Measurements from ENCODE around the gene USP31. TPM values are rescaled to one million over a fixed set of nuclear protein-coding genes. Genes with fewer than 3 reads are reported as not detected.
A peak's percentile ranks its signal among the peaks of the same experiment; 100 is the strongest.

Gene USP31
- total and polyA plus RNA-seq, 2 of the 8 experiments (the other 6 are each of a cell fraction or from before 2014, with no cell fraction given): 6.7 to 19.0 TPM

DNA sequence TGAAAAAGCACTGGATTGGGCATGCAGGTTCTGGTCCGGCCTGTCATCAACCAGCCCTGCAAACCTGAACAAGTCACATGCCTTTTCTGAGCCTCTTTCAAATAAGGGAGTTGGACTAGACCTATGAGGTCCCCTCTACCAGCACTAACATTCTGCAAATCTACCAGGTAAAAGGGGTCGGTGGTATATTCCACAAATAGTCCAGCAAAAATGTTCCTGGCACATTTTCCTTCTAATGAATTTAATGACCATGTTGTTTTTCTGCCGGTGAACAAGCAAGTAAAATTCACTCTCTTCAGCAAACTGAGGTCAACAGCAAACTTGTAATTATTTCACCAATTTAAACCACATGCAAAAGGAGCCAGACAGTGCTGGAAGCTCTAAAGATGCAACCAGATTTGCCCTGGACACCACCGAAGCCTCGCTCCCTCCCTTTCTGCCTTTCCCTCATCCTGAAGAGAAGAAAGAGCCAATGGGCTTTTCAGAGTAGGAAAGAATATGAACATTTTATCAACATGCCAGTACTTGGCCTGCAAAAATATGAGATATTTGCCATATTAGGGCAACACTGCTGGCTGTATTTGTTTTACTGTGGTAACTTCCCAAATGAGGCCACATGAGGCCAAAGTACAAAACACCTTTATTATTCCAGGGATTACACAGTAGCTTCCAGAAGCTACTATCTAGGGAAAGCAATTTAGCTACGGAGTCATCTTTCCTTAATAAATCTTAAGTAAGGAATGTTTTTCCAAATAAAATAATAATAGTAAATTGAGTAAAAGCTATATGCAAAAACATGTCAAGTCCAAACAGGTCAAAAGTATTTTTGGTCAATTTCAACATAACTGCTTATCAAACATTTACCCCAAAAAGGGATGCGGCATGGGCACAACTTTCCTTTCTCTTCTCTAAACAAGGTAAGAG, 45.0 kb downstream of the USP31 start:
- no peak overlapping the region for H2AFZ ChIP-seq (ENCODE audit: low read length)
- H4K91ac ChIP-seq (replicated peaks; ENCODE audit: insufficient read length, low read length): no peak overlapping the region
- peaks cover 0 to 15% of the 10 kb centered on the region in 2 experiments; a peak in 2 of 4 replicates for H3K79me2 ChIP-seq (ENCODE audit: control insufficient read depth in 1 of 2, insufficient read depth in 2 of 2, low read length in 2 of 2)
- H3K27me3 ChIP-seq (replicated peaks in 1 of 4; ENCODE audit: control insufficient read depth in 3 of 4, extremely low read depth in 1 of 4, insufficient read depth in 3 of 4, low read length in 3 of 4): no peaks in the 10 kb centered on the region
- H3K36me3 ChIP-seq (ENCODE audit: control insufficient read depth in 2 of 4, insufficient read depth in 4 of 4, low read length in 3 of 4): peaks cover 3 to 12% (median 7%) of the 10 kb centered on the region in 4 experiments; a peak in 4 of 8 replicates
- H3K23ac ChIP-seq (ENCODE audit: insufficient read length): no peak overlapping the region
- H3K79me1 ChIP-seq (ENCODE audit: low read depth, low read length): no peaks in the 10 kb centered on the region
- H3K27ac ChIP-seq (ENCODE audit: low read depth, low read length): no peak overlapping the region
- H3K23me2 ChIP-seq (ENCODE audit: low read depth, low read length): no peaks in the 10 kb centered on the region
- ChIA-PET CTCF (ENCODE audit: partially characterized antibody) (interaction anchor here (0.7 kb wide), 1 partner anchor 10 kb away, joined by 3 read pairs; no protein-coding TSS in a partner anchor), POLR2A (ENCODE audit: partially characterized antibody) (no interaction called here)
- no peaks in the 10 kb centered on the region for H3K9me3 ChIP-seq (ENCODE audit: insufficient read depth in 2 of 2, low read depth in 1 of 2, low read length in 1 of 2)
- no peak overlapping the region for H3K18ac ChIP-seq (ENCODE audit: extremely low read depth, low read length)
- H2BK5ac ChIP-seq (ENCODE audit: low read depth, low read length): no peak overlapping the region
- DNase-seq (ENCODE audit: low read depth in 1 of 2, low spot score in 2 of 2) (no peak), FAIRE-seq (no peak)
- H2BK12ac ChIP-seq (ENCODE audit: low read depth, low read length): no peak overlapping the region
- H4K8ac ChIP-seq (ENCODE audit: extremely low read depth, insufficient read depth, low read length): peak overlapping the region; percentile 72; the same call in 1 of the 2 replicates
- H2AK5ac ChIP-seq (ENCODE audit: low read depth, low read length): no peak overlapping the region
- no peak overlapping the region for H2BK120ac ChIP-seq (replicated peaks; ENCODE audit: low read depth, low read length)
- H3K4me1 ChIP-seq (replicated peaks in 1 of 4; ENCODE audit: control insufficient read depth in 3 of 4, insufficient read depth in 4 of 4, low read length in 3 of 4): peaks cover 0 to 2% (median 0%) of the 10 kb centered on the region in 4 experiments; a peak in 1 of 7 replicates
- no peak overlapping the region for H3K4ac ChIP-seq (replicated peaks; ENCODE audit: insufficient read length, low read depth, low read length)
- no peak overlapping the region for H3K56ac ChIP-seq (replicated peaks; ENCODE audit: insufficient read length, low read depth, low read length)
- no peak overlapping the region for H3K4me3 ChIP-seq (ENCODE audit: extremely low read depth in 1 of 4, insufficient read depth in 2 of 4, low read depth in 3 of 4, low read length in 4 of 4)
- no peak overlapping the region for H4K5ac ChIP-seq (ENCODE audit: insufficient read length, low read depth, low read length)
- no peak overlapping the region for H2BK20ac ChIP-seq (ENCODE audit: low read length)
- no peak overlapping the region for H3K4me2 ChIP-seq (ENCODE audit: insufficient read depth in 1 of 2, low read depth in 2 of 2, low read length in 2 of 2)
- H3K14ac ChIP-seq (ENCODE audit: insufficient read length): no peak overlapping the region
- H3K9ac ChIP-seq (replicated peaks in 1 of 4; ENCODE audit: extremely low read depth in 1 of 4, low read depth in 3 of 4, low read length in 3 of 4): no peak overlapping the region
- peaks cover 1 to 4% of the 10 kb centered on the region in 2 experiments for H4K20me1 ChIP-seq (replicated peaks in 1 of 2; ENCODE audit: control insufficient read depth in 1 of 2, insufficient read depth in 2 of 2, low read length in 2 of 2)
- WGBS, 2 experiments (ENCODE audit: extremely low coverage in 1 of 2, insufficient coverage in 1 of 2, insufficient read length in 1 of 2, insufficient replicate concordance in 2 of 2, low coverage in 1 of 2, low lambda C conversion rate in 2 of 2, missing lambda C conversion rate in 1 of 2): 89% methylated on average over 7 of the region's 7 CpGs; no CpG with 5 or more reads in 1 of the 2 experiments
- H2BK15ac ChIP-seq (ENCODE audit: low read length): no peak overlapping the region
- no peak for TF ChIP-seq EGR1 (IDR thresholded peaks at IDR 0.05; ENCODE audit: borderline replicate concordance, low read depth, low read length)
- TF ChIP-seq ZNF274 (IDR thresholded peaks at IDR 0.05; ENCODE audit: borderline replicate concordance, extremely low read depth, low read length): no peak
- TF ChIP-seq NANOG (IDR thresholded peaks at IDR 0.05; ENCODE audit: insufficient read depth, low read depth, low read length, poor library complexity, severe bottlenecking): no peak
- no peak for TF ChIP-seq SIX5 (IDR thresholded peaks at IDR 0.05; ENCODE audit: low read depth, low read length)
- TF ChIP-seq, protein P1, sequence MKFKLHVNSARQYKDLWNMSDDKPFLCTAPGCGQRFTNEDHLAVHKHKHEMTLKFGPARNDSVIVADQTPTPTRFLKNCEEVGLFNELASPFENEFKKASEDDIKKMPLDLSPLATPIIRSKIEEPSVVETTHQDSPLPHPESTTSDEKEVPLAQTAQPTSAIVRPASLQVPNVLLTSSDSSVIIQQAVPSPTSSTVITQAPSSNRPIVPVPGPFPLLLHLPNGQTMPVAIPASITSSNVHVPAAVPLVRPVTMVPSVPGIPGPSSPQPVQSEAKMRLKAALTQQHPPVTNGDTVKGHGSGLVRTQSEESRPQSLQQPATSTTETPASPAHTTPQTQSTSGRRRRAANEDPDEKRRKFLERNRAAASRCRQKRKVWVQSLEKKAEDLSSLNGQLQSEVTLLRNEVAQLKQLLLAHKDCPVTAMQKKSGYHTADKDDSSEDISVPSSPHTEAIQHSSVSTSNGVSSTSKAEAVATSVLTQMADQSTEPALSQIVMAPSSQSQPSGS (IDR thresholded peaks at IDR 0.05; ENCODE audit: low read length): no peak
- TF ChIP-seq CBX8 (IDR thresholded peaks at IDR 0.05; ENCODE audit: borderline replicate concordance, low read depth, low read length): no peak
- no peak for TF ChIP-seq RBBP5 (IDR thresholded peaks at IDR 0.05; ENCODE audit: borderline replicate concordance, low read depth, low read length)
- no peak for TF ChIP-seq POLR2A (IDR thresholded peaks at IDR 0.05; ENCODE audit: control extremely low read depth in 1 of 2, low read depth in 2 of 2, low read length in 2 of 2)
- no peak for TF ChIP-seq BACH1 (IDR thresholded peaks at IDR 0.05; ENCODE audit: low read length)
